GM18502 (cell line): ENCODE data around the gene YARS2.

Source experiments
- ATAC-seq: cut with Tn5 transposase; IDR thresholded peaks from one replicate; pipeline ENCODE4 v1.9.1; 2021; ENCODE audit warnings: mild to moderate bottlenecking; ENCODE audit not compliant: unreplicated experiment, poor library complexity

Gene YARS2

DNA sequence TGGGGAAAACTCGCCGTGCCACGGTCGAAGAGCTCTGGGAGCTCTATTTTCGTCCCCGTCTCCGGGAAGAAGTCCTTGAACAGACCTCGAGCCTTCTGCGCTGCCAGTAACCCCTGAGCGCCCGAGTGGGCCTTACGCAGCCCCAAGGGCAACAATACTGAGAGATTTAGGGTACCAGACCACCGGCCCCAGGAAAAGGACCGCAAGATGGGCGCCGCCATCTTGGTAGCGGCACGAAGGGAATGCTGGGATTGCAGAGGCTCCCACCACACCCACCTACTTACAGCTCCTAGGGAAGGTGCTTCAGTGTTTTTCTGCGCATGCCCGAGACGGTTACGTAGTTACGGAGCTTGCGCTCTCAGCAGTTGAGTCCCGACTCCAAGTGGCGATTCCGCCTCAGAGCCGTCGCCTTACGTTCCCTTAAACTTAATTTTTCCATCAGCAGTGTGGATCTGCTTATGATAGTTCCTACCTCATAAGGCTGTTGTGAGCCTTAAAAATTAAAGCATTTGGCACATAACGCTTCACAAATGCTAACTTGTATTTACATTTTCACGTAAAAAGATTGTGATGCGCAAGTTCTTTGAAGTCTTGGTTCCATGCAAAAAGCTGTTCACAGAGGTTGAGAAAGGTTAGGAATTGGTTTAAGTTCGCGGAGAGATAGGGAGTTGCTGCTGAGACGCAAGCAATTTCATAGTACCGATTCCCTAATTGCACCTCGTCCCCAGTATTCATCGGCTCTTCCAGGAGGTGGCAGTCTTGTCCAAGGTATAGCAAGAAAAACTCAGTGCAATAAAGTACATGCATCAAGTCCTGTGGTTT lies at the start of gene YARS2:
Gene YARS2, minus strand, starts transcription at position 244 of the 822 bp plus-strand sequence. Its CDS starts 23 bp downstream, at position 221.
- peak; percentile 92 for ATAC-seq

DNA sequence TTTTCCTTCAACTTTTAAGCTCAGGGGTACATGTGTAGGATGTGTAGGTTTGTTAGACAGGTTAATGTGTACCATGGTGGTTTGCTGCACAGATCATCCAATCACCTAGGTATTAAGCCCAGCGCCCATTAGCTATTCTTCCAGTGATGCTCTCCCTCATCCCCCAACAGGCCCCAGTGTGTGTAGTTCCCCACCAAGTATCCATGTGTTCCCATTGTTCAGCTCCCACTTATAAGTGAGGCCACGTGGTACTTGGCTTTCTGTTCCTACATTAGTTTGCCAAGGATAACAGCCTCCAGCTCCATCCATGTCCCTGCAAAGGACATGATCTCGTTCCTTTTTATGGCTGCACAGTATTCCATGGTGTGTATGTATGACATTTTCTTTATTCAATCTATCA lies 48.6 kb upstream of the YARS2 start:
- ATAC-seq: no peak

DNA sequence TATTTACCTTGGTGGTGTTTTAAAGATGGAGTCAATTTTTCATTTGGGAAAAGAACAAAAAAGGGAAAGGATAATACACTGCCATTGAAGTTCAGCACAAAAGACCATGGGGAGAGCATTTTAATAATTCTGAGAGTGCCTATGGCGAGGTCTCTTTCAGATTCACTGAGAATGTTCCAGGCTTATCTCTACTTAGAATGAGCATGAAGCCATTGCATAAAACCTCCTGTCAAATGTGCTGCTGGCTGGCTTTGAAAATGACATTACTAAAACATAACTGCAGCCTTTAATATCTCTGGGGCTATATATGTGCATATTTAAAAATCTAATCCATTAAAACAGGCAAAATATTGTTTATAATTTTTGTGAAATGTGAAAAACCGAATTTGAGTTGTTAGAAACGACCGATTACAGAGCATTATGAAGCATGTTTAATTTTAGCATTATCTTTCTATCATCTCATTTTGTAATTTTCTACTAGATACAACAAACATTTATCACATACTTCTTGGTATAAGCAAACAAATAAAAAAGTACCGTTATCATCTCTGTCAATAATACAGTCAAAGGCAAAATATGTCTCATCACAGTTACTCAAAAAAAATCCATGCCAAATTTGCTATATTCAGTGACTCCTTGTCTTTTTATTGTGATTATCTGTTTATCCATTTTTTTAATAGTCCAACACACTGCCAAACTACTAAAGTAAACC lies 45.7 kb upstream of the YARS2 start:
- no peak for ATAC-seq

DNA sequence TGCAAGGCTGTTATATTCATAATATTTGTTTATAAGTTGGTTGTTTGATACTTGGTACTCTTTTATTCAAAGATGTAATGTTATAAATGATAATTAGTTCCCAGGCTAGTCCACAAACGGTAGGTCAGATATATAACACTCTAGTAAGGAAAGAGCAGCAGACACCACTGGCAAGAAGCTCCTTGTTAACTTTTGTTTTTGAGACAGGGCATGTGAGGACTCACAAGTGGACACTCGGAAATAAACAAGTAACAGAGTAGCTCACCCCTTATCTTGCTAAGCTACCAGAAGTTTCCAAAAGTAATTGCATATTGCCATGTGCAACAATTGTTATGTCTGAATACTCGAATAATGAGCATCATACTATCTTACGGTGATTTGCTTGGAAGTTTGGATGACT lies 38.6 kb upstream of the YARS2 start:
- ATAC-seq: no peak

DNA sequence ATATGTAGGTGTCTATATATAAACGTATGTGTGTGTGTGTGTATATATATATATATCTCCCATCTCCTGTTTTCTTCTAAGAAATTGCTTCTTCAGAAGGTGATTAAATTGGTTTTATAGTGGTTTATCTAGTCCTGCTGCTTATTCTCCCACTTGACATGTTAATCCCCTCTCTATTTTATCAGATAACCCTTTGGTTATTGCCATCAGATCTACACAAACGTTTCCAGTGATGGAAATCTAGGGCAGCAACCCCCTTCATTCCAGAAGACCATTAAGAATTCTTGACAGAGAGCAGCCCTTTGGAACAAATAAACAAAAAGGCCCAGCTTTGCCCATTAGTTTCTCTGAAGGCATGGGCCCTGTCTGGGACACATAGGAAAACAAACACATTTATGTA lies 34.2 kb upstream of the YARS2 start:
- ATAC-seq: no peak

DNA sequence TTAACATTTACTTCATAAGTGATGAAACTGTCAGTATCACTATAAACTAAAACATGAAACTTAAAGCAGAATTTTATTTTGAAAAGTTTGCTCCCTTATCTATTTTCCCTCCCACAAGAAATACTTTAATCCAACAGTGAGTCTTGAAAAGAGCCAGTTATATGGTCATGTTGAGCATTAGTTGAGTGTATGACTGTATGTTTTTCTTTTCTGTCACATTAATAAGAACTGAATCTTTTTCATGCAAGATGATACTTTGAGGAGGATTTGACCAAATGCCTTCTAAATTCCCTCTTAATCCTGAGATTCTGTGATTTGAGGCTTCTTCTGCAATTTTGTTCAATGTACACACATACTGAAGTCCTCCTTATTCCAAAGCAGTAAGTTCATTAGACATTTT lies 33.7 kb upstream of the YARS2 start:
- ATAC-seq: no peak

DNA sequence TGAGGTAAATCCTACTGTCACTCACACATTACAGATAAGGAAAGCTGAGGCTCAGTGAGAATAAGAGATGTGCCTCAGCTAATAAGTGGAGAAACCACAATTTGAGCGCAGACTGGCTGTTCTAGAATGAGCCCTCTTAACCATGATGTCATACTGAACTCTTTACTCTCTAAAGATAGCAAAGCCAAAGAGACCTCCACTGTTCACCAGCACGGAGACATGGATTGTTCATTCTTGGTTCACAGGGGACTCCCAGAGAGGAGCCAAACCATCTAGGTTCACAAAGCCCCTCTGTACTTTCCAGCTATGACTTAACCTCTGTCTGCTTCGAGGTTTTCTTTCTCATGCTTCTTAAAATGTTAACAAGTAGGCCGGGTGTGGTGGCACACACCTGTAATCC lies 32.7 kb upstream of the YARS2 start:
- ATAC-seq: no peak

DNA sequence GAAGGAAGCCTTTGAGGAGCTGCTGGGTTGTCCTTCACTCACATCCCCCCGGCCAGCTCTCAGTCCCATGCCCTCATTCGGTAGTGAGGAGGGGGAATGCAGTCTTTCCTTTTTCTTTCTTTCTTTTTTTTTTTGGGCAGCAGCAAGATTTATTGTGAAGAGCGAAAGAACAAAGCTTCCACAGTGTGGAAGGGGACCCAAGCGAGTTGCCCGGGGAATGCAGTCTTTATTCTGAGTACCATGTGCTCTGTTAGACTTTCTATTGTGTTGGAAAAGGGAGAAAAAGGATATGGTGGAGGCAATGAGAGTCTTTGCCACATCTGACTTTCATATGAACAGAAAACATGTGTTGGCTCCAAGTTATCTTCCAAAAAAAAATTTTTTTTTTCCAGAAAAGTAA lies 29.9 kb upstream of the YARS2 start:
- ATAC-seq: no peak

DNA sequence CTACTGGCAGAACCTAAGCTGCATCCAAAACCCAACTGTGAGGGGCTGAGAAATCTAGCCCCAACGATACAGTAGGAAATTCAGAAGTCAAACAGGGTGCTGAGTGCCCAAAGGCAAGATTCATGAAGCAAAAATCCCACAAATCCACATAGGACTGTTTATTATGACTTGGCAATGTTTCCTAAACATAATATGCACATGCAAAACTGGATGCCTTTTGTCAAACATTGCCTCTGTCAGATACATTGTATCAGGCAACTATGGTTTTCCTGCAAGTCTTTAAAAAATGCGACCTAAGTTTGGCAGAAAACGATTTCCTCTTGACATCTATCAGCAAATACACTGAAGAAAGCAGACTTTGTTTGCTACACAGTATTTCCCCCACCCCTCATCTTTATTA lies 27.3 kb upstream of the YARS2 start:
- no peak for ATAC-seq

DNA sequence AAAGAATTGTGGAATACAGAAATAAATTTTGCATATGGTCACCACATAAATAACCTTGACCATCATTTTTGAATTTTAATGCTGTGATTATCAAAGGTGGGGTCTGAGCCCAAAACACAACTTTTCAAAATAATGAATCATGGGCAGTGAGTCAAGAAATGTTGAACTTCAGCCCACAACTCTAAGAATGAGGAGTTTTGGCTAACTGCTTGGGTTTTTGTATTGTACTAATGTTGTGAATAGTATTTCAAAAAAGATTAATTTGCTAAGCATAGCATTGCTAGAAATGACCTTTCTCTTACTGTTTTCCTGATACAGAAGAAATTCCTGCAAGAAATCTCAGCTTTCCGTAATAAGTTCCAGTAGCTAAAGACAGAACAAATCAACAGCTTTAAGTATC lies 24.4 kb upstream of the YARS2 start:
- ATAC-seq: no peak

DNA sequence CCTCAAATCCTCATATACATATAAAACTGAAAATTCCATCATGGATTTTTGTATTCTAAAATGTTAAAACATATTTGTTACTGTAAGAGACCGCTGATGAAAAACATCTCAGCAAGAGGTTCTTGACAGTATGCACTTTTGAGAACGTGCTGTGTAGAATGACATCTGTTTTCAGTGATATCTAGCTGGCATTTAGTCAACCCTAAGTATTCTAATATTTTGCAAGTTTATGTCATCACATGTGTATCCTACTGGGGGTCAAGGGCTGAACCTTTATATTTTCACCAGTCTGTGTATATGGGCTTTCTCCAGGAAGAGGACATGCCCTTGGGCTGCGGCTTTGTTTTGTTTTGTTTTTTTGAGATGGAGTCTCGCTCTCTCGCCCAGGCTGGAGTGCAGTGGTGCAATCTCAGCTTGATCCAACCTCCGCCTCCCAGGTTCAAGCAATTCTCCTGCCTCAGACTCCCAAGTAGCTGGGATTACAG lies 22.0 kb upstream of the YARS2 start:
- no peak for ATAC-seq

DNA sequence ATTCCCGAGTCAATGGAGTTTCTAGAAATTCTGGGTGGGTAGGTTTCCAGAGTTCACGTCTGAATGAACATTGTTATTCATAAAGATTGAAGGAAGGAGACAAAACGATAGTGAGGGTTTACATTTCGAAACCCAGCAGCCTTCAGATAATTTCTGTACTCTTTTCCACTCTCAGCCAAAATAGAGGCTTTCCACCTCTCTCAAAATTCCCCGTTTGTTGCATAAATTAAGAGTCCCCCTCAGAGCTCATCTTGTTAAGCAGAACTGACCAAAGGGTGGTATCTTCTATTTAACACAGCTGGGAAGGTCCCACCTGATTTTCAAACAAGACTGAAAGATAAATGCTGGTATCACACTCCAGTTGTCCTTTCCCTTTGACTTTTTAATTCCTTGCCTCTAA lies 21.5 kb upstream of the YARS2 start:
- ATAC-seq: no peak

DNA sequence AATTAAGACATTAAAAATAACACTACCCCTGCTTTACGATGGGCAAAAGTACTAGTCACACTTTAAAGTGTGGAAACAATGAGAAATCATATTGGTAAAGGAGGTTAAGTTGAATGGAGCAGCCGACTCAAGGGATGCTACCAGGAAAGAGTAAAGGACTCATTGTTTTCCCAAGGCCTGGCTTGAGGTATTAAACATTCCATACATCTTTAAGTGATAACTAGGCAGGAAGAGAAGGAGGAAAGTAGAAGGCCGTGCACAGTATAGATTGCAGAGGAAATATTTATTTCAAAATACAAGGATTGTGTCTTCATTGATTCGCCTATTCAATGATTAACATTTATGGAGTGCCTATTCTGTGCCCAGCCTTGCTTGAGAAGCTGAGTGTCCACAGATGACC lies 20.6 kb upstream of the YARS2 start:
- no peak for ATAC-seq

DNA sequence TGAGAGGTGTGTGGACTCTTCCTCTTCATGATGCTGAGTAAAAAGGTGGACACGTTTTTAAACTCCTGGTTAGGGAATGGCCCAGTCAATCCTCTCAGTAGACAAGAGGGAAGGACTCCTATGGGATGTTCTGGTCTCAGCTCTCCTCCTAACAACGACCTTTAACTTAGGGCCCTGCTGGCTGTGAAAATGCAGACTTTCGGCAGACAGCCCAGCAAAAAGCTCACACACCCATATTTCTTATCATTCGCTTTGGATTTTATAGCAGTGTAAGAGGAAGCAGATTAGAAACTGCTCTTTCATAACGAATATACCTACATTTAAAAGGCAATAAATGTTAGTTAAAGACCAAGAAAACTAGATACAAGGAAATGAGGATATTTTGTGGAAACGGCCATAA lies 18.0 kb upstream of the YARS2 start:
- no peak for ATAC-seq

DNA sequence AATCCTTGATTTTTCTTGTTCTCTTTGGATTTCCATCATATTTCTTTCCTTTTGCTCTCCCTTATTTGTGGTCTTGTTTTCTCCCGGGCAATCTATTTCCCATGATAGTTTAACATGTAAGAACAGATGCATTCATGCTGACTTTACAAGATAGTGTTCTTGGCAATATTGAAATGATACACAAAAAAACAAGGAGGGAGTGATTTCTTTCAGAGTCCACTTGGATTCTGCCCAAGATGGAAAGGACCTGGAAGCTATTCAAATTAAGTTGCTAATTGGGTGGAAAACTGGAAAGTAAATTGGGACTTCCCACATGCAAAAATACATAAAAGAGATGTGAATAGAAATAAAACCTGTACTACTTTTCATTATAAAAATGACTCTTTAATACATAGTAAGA lies 14.4 kb upstream of the YARS2 start:
- ATAC-seq: no peak

DNA sequence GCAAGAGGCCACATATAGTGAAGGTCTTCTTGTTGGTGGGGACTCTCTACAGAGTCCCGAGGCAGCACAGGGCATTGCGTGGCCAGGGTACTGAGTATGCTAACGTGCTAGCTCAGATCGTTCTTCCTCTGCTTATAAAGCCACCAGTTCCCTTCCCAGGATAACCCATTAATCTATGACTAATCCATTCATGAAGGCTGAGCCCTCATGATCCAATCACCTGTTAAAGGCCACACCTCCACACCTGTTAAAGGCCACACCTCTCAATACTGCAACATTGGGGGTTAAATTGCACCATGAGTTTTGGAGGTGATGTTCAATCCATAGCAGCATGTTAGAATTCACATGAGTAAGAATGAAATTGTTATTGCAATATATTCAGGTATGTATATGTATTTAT lies 12.8 kb upstream of the YARS2 start:
- ATAC-seq: no peak

DNA sequence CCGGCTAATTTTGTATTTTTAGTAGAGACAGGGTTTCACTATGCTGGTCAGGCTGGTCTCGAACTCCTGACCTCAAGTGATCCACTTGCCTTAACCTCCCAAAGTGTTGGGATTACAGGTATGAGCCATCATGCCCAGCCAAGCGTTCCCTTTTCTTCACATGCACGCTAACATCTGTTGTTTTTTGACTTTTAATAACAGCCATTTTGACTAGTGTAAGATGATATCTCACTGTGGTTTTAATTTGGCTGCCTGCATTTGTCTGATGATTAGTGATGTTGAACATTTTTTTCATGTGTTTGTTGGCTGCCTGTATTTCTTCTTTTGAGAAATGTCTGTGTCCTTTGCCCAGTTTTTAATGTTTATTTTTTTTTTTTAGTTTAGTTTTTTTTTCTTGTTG lies 10.2 kb upstream of the YARS2 start:
- ATAC-seq: no peak

DNA sequence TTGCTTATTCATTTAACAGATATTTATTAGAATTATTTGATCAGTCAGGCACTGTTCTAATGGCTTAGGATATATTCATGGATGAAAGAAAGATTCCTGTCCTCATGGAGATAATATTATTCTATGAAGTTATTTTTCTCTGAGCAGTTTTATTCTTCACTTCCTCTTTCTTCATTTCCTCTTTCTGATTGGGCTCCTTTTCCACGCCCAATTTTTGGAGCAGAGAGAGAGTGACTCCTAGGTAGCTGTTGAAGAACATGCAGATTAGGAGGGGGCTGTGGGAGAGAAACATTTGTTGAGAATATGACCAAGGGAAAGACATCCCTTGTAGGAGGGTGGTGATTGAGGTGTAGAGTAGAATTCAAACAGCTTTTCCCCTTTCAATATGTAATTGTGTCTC lies 6.0 kb upstream of the YARS2 start:
- peak; percentile 81 for ATAC-seq

DNA sequence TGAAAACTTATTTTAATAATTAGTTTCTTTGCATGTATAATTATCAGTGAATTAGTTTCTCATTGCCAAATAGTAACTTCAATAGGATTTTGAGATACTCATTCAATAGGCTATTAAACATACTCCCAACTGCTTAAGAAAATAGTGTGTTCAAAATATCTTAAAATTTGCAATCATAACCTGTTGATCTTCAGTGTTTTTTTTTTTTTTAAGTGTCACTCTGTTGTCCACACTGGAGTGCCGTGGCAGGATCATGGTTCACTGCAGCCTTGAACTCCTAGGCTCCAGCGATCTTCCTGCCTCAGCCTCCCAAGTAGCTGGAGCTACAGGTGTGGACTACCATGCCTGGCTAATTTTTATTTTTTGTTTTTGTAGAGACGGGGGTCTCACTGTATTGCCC lies 1.5 kb upstream of the YARS2 start:
- ATAC-seq: no peak

DNA sequence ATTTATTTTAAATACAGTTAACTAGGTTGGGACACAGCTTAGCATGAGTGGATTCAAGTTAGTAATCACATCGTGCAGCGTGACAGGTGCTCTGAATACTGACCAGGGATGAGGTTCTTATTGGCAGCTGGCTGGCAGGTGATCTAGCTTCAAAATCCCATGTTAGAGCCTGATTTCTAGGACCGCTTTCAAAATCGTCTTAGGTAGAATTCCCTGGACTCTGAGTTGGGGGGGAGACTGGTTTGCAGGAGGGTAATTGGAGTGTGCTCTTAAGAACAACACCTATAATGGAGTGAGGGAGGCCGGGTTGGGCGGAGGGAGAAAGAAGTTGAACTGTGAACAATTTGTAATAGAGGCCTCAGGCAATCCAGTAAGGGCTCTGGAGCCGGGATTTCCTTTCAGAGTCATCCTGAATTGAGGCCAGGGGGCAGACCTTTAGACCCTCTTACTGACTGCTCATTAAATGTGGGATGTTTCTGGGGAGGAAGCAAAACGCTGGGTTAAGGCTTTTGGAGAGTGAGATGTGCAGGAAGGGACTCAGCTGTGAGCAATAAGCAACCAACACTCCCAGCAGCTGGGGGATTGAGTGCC lies 874 bp upstream of the YARS2 start:
- no peak for ATAC-seq

DNA sequence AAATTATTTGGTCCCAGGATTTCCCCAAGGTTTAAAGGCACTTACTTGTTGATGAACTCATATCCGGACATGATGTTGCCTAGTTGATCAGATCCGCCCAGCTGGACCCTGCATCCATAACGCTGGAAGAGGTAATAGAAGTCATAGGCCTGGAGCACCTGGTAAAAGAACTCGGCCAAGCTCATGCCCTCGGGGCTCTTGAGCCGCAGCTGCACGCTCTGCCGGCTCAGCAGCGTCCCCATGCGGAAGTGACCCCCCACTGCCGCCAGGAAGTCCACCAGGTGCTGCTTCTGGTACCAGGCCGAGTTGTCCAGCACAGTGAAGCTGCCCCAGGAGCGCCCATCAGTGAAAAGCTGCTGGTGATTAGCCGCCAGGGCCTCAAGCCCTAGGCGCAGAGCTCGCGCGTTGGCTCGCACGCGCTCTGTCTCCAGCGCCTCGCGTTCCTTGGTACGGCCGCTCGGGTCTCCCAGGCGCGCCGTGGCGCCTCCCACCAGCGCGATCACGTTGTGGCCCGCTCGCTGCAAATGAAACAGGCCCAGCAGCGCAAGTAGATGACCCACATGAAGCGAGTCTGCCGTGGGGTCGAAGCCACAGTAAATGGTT lies 545 bp downstream of the YARS2 start:
- ATAC-seq: peak; percentile 71
